GM12878 (cell line): ENCODE measurements around the gene AK8. TPM values are rescaled to one million over a fixed set of nuclear protein-coding genes. Genes with fewer than 3 reads are reported as not detected.

Experiments
- ATAC-seq: fragments of 200-7000 bp; cut with Tn5 transposase; 3 replicates; pipeline ENCODE4 v1.9.1; 2020; ENCODE audit warnings: mild to moderate bottlenecking, moderate library complexity
- BruUV-seq: library from RNA; stranded (reverse); fragments of 400-500 nt; replicated peaks from 2 replicates; lab custom pipeline; 2021; lab: Mats Ljungman, UMichigan
- CTCF ChIA-PET: fragments of 300-600 bp; sonication (Branson Sonifier 250); formaldehyde crosslinking; extraction: SDS; loops from one replicate; lab custom pipeline; 2021; ENCODE audit warnings: inconsistent platforms; lab: Yijun Ruan, JAX
- POLR2A ChIA-PET: fragments of 350-600 bp; formaldehyde crosslinking; extraction: SDS; loops from one replicate; lab custom pipeline; 2021; ENCODE audit warnings: inconsistent platforms; lab: Charles Lee
- RAD21 ChIA-PET: fragments of 300-600 bp; sonication (Branson Sonifier 250); formaldehyde crosslinking; loops from one replicate; lab custom pipeline; 2023; ENCODE audit warnings: antibody characterized with exemption; ENCODE audit not compliant: unreplicated experiment; lab: Charles Lee
- SMC1A ChIA-PET: fragments of 300-600 bp; sonication (Branson Sonifier 250); formaldehyde crosslinking; loops from one replicate; lab custom pipeline; 2023; ENCODE audit not compliant: unreplicated experiment, uncharacterized antibody; lab: Charles Lee
- DNase-seq: peaks from one replicate; pipeline ENCODE4 v3.0.0-alpha.2; 2011; ENCODE audit warnings: low read depth, low spot score
- FAIRE-seq: peaks from 3 replicates; lab custom pipeline; 2011; peaks lifted over from hg19 to GRCh38; lab: Jason Lieb, UNC
- H2AFZ ChIP-seq: 2 replicates; pipeline ENCODE4 v1.6.0; 2011; ENCODE audit warnings: low read depth, low read length, control low read depth; ENCODE audit not compliant: control insufficient read depth
- H3K27ac ChIP-seq: 2 replicates; pipeline ENCODE4 v1.5.1; 2011; ENCODE audit warnings: control low read depth; ENCODE audit not compliant: control insufficient read depth, insufficient read depth
- H3K27me3 ChIP-seq, 2 experiments: replicated peaks in 1 of 2; 2 replicates each; pipeline versions ENCODE4 v1.6.0 to v1.6.1; 2011; ENCODE audit warnings: low read length in 1 of 2; ENCODE audit not compliant: control insufficient read depth in 2 of 2, insufficient read depth in 2 of 2
- H3K36me3 ChIP-seq, 2 experiments: 2 replicates each; pipeline ENCODE4 v1.5.1; 2011; ENCODE audit warnings: low read length in 1 of 2; ENCODE audit not compliant: control insufficient read depth in 2 of 2, insufficient read depth in 2 of 2
- H3K4me1 ChIP-seq: 2 replicates; pipeline ENCODE4 v1.6.1; 2011; ENCODE audit warnings: mild to moderate bottlenecking, low read length, moderate library complexity, mixed read lengths; ENCODE audit not compliant: control insufficient read depth, insufficient read depth
- H3K4me2 ChIP-seq: 2 replicates; pipeline ENCODE4 v1.6.0; 2011; ENCODE audit warnings: control low read depth; ENCODE audit not compliant: control insufficient read depth, insufficient read depth
- H3K4me3 ChIP-seq: fragments of 200-600 bp; sonication (generic); 2 replicates; pipeline ENCODE4 v1.5.1; 2016
- H3K79me2 ChIP-seq: 2 replicates; pipeline ENCODE4 v1.6.0; 2011; ENCODE audit warnings: low read length; ENCODE audit not compliant: control insufficient read depth, insufficient read depth
- H3K9ac ChIP-seq: 2 replicates; pipeline ENCODE4 v1.8.0; 2011; ENCODE audit warnings: low read length, control low read depth, mixed read lengths; ENCODE audit not compliant: control insufficient read depth, insufficient read depth
- H3K9me3 ChIP-seq: replicated peaks from 3 replicates; pipeline ENCODE4 v1.5.1; 2011; ENCODE audit warnings: mild to moderate bottlenecking, low read length; ENCODE audit not compliant: control insufficient read depth, insufficient read depth
- H4K20me1 ChIP-seq: 2 replicates; pipeline ENCODE4 v1.6.0; 2011; ENCODE audit not compliant: control insufficient read depth, insufficient read depth
- ATF3 ChIP-seq: IDR thresholded peaks from 2 replicates; pipeline ENCODE4 v1.6.1; 2011; ENCODE audit warnings: low read depth, mild to moderate bottlenecking, low read length, moderate library complexity, borderline replicate concordance; ENCODE audit errors: extremely low read depth
- E4F1 ChIP-seq: fragments of 450-650 bp; IDR thresholded peaks from 2 replicates; pipeline ENCODE4 v1.6.1; 2018; ENCODE audit warnings: borderline replicate concordance, mild to moderate bottlenecking; ENCODE audit not compliant: partially characterized antibody
- MLLT1 ChIP-seq: fragments of 450-650 bp; IDR thresholded peaks from 2 replicates; pipeline ENCODE4 v1.6.1; 2016; ENCODE audit warnings: mild to moderate bottlenecking
- MXI1 ChIP-seq: fragments of 150-350 bp; IDR thresholded peaks from 2 replicates; pipeline ENCODE4 v1.6.1; 2011; ENCODE audit warnings: low read depth, mild to moderate bottlenecking, inconsistent platforms, low read length, improper control_type of control experiment
- REST ChIP-seq: IDR thresholded peaks from 2 replicates; pipeline ENCODE4 v1.6.1; 2012; ENCODE audit warnings: mild to moderate bottlenecking, low read depth, low read length
- SMC3 ChIP-seq: IDR thresholded peaks from 2 replicates; pipeline ENCODE4 v1.6.1; 2011; ENCODE audit warnings: low read length, improper control_type of control experiment, borderline replicate concordance
- WGBS: methylation state at CpG from one replicate; pipeline ENCODE4 v1.1.6; 2016; ENCODE audit warnings: low lambda C conversion rate; ENCODE audit not compliant: insufficient replicate concordance, insufficient coverage; ENCODE audit errors: missing lambda C conversion rate; 5-methylcytosine and 5-hydroxymethylcytosine counted together
- in situ Hi-C: fragments of 300-500 bp; cut with MboI; formaldehyde crosslinking; loops from 9 replicates; pipeline ENCODE4 v1.14.3; 2018; ENCODE audit warnings: mixed read lengths
- intact Hi-C: fragments of 100-400 bp; cut with micrococcal nuclease; formaldehyde crosslinking; loops from one replicate; pipeline ENCODE4 v1.14.2; 2022; ENCODE audit not compliant: unreplicated experiment
- polyA plus RNA-seq, 11 experiments: library from polyadenylated mRNA; depleted of rRNA in 4 of 11; unstranded in 6 of 11; stranded (reverse) in 5 of 11; fragments of >200 nt; fragmentation: Nextera tagmentation in 4 of 11; fragmentation: Illumina TruSeq in 1 of 11; extraction: Ambion mirVana in 4 of 11; extraction: Trizol in 1 of 11; gene quantifications; 1 replicate in 1 of 11; 2 replicates in 10 of 11; pipeline versions ENCODE4 v1.2.1 to v1.2.3, GENCODE V29; 2011 to 2016; ENCODE audit warnings: inconsistent platforms in 2 of 11, missing spikeins in 2 of 11, low read depth in 1 of 11
- total RNA-seq, 4 experiments: library from RNA; depleted of rRNA in 3 of 4; stranded (reverse); fragments of >200 nt in 3 of 4; fragmentation: Illumina TruSeq in 1 of 4; extraction: Trizol in 1 of 4; gene quantifications; 2 replicates each; pipeline versions ENCODE4 v1.2.1 to v1.2.3, GENCODE V29; 2013 to 2021

AK8 gene
- total and polyA plus RNA-seq, 10 of the 15 experiments (the other 5 are each of a cell fraction or from before 2014, with no cell fraction given) = 0.03 to 0.12 (median 0.06) TPM; not detected in 5

DNA sequence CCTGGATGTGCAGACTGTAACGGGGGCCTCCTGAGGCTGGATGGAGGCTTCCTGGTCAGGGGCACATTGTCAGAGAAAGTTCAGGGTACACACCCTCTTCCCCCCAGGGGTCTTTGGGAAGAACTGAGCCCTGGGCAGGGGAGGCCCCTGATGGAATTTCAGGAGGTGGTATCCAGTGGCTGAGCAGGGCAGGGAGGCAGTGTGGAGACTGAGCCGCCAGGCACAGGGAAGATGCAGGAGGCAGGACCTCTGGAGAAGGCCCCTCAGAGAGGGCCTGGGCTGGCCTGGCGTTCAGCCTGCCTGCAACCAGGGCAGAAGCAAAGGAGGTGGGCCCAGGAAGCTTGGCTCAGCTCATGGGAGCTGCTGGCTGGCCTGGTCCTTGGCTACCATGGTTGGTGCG lies 154.3 kb downstream of the AK8 start:
- Histone ChIP-seq H3K4me2 (no peak overlapping the region), H3K27ac (no peak overlapping the region), H3K27me3 (no peaks in the 10 kb centered on the region), H3K9me3 (no peaks in the 10 kb centered on the region), H3K9ac (no peak overlapping the region), H3K36me3 (no peaks in the 10 kb centered on the region), H2AFZ (no peak overlapping the region), H4K20me1 (no peaks in the 10 kb centered on the region), H3K79me2 (no peaks in the 10 kb centered on the region), H3K4me1 (no peaks in the 10 kb centered on the region), H3K4me3 (no peak overlapping the region)
- DNase-seq (no peak), ATAC-seq (no peak), FAIRE-seq (no peak)
- POLR2A ChIA-PET = no interaction called here
- RAD21 ChIA-PET = no interaction called here
- intact Hi-C loops = no loop called here
- CTCF ChIA-PET = no interaction called here
- in situ Hi-C loops = no loop called here
- WGBS = 56% methylated on average over 4 of the region's 4 CpGs
- SMC1A ChIA-PET = no interaction called here
- BruUV-seq = no TSS peak
- TF ChIP-seq E4F1 = no peak
- no peak for TF ChIP-seq SMC3
- no peak for TF ChIP-seq REST
- TF ChIP-seq MXI1 = no peak
- no peak for TF ChIP-seq ATF3
- TF ChIP-seq MLLT1 = no peak
